DOHH2 (cell line): ENCODE data around the gene ZMIZ2.

Source experiments
- CTCF ChIP-seq: fragments of 200-600 bp; sonication (generic); IDR thresholded peaks from one replicate; pipeline ENCODE4 v1.5.1; 2014; ENCODE audit warnings: antibody characterized with exemption, mild to moderate bottlenecking, low read depth, low read length; ENCODE audit not compliant: poor library complexity, severe bottlenecking
- EZH2phosphoT487 ChIP-seq: fragments of 200-600 bp; sonication (generic); IDR thresholded peaks from 2 replicates; pipeline ENCODE4 v1.6.1; 2017; ENCODE audit warnings: borderline replicate concordance, mild to moderate bottlenecking, antibody characterized with exemption, low read length, moderate library complexity, mixed read lengths

DNA sequence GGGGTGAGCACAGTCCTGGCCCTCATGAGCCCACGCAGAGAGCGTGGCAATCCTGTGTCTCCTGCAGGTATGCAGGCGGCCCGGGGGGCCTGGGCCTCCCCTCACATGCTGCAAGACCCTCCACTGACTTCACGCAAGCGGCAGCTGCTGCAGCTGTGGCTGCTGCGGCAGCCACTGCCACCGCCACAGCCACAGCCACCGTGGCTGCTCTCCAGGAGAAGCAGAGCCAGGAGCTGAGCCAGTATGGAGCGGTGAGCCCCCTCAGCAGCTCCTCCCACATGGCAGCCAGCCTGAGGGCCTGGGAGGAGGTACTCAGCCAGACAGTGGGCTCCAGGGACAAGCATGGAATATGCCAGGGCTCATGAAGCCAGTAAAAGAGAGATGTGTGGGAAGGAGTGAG lies 8.7 kb downstream of the ZMIZ2 start:
- TF ChIP-seq CTCF: no peak
- TF ChIP-seq EZH2phosphoT487: no peak
